HG02870 (cell line): ENCODE results near the gene SLC6A3.

Experiments
- ATAC-seq: cut with Tn5 transposase; IDR thresholded peaks from one replicate; pipeline ENCODE4 v1.9.1; 2021; ENCODE audit warnings: mild to moderate bottlenecking, moderate library complexity; ENCODE audit not compliant: unreplicated experiment

Gene SLC6A3

GRCh38 chr5:1442222-1443145 lies 2.8 kb downstream of the SLC6A3 start:
- no peak for ATAC-seq

DNA sequence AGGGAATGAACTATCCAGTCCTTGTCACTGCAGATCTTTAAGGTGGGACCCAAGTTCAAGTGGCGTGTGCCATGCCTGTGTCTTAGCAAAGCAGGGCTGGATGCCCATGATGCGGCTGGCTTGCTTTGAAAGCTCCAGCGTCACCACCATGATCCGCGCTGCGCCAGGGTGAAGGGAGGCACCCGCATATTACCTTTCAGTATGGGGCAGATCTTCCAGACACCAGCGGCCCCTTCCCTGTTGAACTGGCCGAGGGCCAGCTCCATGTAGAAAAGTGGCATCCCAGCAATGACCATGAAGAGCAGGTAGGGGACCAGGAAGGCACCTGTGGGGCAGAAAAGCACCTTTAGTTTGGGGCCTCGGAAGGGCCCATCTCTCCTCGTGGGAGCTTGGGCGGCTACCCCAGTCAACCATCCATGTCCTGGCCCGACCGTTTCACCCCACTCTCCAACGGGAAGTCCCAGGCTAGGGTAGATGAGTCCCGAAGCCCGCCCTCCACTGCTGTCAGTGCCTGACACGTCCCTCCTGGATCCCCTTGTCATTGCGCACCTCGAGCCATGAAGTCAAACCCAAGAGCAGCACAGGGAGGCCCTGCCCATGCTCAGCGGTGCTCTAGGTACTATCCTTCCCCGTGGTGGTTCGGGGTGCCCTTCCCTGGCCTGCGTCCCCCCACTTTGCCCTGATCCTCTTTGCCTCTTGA lies 3.9 kb downstream of the SLC6A3 start:
- no peak for ATAC-seq

- ATAC-seq, result no peak
Measured at GRCh38 chr5:1440098-1440493, 5.1 kb downstream of the SLC6A3 start.

DNA sequence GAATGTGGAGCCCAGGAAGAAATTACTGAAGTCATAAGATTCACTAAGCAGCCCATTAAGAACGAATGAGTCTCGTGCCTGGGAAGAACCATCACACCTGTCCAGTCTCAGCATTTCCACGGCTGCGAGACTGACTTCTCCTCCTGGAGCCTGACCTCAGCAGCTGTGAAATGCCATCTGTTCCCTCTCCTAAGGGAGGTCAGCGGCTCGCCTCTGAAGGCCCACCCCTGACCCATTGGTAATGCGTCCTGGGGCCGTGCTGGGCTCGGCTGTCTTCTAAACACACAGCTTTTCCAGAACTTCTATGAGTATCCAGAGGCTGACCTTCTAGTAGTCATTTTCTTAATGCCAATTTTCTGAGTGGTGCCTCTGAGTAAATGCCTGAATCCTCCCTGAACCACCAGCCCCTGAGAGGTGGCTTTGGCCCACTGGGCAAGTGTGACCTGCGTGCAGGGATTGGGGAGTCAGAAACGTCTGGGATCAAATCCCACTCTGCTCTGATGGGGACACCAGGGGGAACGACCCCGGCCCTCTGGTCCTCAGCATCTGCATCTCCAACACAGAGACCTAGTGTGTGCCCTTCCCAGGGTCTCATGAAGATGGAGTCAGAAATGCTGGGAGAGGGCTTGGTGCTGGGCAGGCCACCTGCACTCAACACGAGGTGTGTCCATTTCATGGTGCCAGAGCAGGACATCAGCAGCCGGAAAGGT lies 5.7 kb downstream of the SLC6A3 start:
- no peak for ATAC-seq

GRCh38 chr5:1438871-1439270 lies 6.4 kb downstream of the SLC6A3 start:
- no peak for ATAC-seq

- no peak for ATAC-seq
Measured at GRCh38 chr5:1437876-1438559, 7.2 kb downstream of the SLC6A3 start.

- ATAC-seq, result no peak
Measured at GRCh38 chr5:1437226-1437829, 7.9 kb downstream of the SLC6A3 start.

DNA sequence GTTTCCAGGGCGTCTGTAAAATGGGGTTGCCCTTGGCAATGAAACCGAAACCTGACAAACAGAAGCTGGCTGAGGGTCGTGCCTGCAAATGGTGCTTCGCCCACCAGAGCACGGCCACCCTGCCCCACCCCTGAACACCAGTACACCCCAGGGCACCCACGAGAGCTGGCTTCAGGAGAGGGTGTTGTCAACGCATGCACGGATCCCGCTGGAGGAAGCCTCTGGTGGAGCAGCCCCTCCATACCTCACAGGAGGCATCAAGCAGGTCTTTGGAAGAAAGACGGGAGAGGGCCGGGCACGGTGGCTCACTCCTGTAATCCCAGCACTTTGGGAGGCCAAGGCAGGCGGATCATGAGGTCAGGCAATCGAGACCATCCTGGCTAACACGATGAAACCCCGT lies 8.6 kb downstream of the SLC6A3 start:
- no peak for ATAC-seq

DNA sequence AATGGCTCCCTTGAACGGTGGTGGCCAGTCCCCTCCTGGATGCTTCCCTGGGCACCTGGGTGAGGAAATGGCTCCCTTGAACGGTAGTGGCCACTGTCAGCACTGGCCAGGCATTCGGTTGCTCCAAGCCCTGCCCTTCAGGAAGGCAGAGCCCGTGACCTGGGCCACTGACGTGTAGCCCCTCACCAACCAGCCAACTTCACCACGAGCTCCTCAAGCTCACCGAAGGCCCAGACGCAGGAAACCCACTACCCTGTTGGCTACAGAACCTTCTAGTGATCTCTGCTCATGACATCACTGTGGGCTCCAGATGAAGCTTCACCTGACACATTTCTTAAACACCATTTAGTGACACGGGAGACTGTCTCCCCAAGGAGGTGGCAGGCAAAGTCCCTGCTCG lies 9.2 kb downstream of the SLC6A3 start:
- no peak for ATAC-seq

- no peak for ATAC-seq
Measured at GRCh38 chr5:1435369-1435768, 9.9 kb downstream of the SLC6A3 start.

DNA sequence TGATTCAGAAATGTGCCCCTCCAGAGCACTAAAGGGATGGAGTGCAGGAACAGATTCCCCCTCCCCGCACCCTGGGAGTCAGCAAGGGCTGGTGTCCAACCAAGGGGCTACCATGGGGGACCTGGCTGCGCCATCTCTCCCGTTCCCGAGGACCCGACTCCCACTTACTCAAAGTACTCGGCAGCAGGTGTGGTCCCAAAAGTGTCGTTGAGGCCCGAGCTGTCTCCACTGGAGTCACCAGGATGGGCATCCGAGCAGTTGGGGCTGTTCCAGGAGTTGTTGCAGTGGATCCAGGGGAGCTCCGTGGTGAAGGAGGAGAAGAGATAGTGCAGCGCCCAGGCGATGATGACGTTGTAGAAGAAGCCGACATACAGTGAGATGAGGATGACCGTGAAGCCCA lies 12.9 kb downstream of the SLC6A3 start:
- no peak for ATAC-seq

- ATAC-seq, result no peak
Measured at GRCh38 chr5:1431896-1432295, 13.3 kb downstream of the SLC6A3 start.

DNA sequence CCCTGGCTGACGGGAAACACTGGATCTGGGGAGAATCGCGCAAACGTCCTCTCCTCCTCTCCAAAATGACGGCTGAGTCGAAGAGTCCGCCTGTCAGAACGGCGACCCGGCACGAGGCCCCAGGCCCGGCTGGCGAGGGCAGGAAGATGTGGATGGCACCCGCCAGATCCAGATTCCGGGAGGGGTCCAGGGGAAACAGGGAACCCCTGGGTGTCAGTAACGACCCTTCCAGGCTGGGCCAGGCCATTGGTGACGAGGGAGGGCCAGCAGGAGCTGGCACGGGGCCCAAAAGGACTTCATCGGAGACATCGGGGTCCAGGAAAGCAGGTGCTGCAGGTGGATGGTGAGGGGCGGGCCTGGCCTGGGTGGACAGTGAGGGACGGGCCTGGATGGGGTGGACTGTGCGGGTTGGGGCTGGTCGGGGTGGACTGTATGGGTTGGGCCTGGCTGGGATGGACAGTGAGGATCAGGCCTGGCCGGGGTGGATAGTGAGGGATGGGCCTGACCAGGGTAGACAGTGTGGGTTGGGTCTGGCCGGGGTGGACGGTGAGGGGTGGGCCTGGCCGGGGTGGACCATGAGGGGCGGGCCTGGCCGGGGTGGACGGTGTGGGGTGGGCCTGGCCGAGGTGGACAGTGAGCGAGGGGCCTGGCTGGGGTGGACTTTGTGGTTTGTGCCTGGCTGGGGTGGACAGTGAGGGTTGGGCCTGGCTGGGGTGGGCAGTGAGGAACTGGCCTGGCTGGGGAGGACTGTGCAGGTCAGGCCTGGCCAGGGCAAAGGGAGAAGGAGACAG lies 14.0 kb downstream of the SLC6A3 start:
- no peak for ATAC-seq

DNA sequence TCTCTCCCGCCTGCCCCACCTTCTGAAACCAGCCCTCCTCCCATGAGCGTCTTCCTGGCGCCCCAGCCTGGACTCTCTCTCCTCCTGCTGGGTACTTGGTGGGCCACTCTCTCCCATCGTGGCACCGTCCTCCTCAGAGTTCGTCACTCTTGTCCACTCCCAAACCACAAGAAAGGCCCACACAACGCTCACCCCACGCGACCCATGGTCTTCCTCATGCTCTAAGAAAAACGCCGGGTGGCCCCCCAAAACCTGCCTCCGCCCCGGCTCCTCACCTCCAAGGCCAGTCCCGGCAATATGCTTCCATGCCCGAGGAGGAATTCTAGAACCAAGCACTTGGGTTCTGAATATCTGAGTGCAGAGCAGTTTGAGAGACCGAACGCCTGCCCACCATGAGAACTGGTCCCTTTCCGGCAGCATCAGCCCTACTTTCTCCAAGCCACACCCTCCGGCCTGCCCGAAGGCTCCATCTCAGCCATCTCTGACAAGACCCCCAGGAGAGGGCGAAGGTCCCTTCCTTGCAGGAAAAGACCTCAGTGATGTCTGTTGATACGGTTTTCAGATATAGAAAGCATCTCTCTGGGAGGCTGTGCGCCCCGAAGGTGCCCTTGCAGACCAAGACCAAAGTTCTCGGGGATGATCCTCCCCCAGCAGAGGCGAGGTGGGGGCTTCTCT lies 15.0 kb downstream of the SLC6A3 start:
- no peak for ATAC-seq

DNA sequence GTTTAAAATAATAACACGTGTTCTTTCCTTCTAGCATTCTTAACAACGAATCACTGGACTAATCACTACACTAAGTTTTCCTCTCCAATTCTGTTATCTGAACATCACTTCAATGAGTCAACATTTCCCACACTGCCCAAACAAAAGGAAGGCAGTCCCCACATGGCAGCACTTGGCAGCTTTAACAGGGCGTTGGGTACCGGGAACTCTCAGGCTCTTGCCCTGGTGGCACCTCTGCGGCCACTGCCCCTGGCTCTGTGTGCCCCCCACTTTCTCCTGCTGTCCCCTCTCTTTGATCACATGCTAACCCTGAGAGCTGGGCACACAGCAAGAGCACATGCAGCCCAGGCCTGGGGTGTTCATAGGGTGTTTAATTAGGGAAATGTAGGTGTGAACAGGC lies 15.7 kb downstream of the SLC6A3 start:
- ATAC-seq, result no peak

- no peak for ATAC-seq
Measured at GRCh38 chr5:1429066-1429465, 16.2 kb downstream of the SLC6A3 start.

GRCh38 chr5:1428107-1428506 lies 17.1 kb downstream of the SLC6A3 start:
- ATAC-seq, result no peak

- ATAC-seq, result no peak
Measured at GRCh38 chr5:1424716-1425115, 20.5 kb downstream of the SLC6A3 start.

GRCh38 chr5:1423901-1424603 lies 21.2 kb downstream of the SLC6A3 start:
- ATAC-seq, result no peak
